D721Med (cell line): Measurements from ENCODE around the gene CCNT1.
"Not testable (repeated sequence)": the region's sequence is repeated elsewhere in the genome, so short reads cannot be mapped to it uniquely, and the experiment has no call there.

Experiments
- DNase-seq: peaks from one replicate; pipeline ENCODE4 v3.0.0; 2011; ENCODE audit warnings: low spot score; ENCODE audit not compliant: insufficient read length
- FAIRE-seq: peaks from 2 replicates; lab custom pipeline; 2011; peaks lifted over from hg19 to GRCh38; lab: Jason Lieb, UNC
- TF ChIP-seq, protein P1 (sequence below): IDR thresholded peaks from 2 replicates; pipeline ENCODE4 v1.5.1; 2012; ENCODE audit warnings: mild to moderate bottlenecking, control low read depth; ENCODE audit not compliant: insufficient read depth; ENCODE audit errors: missing control alignments

The CCNT1 gene

GRCh38 chr12:48716168-48716492 is 377 bp downstream of the CCNT1 start:
- TF ChIP-seq, protein P1, sequence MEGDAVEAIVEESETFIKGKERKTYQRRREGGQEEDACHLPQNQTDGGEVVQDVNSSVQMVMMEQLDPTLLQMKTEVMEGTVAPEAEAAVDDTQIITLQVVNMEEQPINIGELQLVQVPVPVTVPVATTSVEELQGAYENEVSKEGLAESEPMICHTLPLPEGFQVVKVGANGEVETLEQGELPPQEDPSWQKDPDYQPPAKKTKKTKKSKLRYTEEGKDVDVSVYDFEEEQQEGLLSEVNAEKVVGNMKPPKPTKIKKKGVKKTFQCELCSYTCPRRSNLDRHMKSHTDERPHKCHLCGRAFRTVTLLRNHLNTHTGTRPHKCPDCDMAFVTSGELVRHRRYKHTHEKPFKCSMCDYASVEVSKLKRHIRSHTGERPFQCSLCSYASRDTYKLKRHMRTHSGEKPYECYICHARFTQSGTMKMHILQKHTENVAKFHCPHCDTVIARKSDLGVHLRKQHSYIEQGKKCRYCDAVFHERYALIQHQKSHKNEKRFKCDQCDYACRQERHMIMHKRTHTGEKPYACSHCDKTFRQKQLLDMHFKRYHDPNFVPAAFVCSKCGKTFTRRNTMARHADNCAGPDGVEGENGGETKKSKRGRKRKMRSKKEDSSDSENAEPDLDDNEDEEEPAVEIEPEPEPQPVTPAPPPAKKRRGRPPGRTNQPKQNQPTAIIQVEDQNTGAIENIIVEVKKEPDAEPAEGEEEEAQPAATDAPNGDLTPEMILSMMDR, result no peak
- no peak for DNase-seq
- FAIRE-seq, result no peak

DNA sequence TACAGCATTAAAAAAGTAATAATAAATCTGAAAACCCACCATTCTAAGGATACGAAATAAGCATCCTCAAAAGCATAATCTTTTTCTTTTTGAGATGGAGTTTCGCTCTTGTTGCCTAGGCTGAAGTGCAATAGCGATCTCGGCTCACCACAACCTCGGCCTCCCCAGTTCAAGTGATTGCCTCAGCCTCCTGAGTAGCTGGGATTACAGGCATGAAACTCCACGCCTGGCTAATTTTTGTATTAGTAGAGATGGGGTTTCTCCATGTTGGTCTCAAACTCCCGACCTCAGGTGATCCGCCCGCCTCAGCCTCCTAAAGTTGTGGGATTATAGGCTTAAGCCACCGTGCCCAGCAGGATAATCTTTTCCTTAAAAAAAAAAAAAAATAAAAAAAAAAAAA is 4.3 kb downstream of the CCNT1 start:
- DNase-seq (no peak), FAIRE-seq (no peak)
- TF ChIP-seq, protein P1, result no peak

DNA sequence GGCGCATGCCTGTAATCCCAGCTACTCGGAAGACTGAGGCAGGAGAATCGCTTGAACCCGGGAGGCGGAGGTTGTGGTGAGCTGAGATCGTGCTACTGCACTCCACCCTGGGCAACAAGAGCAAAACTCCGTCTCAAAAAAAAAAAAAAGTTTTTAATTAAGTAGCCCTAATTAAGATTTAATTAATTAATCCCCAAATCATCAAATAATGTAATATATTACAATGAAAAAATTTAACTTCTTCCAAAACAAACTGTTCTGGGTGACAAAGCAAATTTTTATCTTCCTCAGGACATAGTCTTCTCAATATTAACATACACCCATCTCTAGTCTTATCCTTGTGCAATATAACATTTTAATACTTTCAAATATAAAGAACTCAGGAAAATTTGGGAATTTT is 17.7 kb downstream of the CCNT1 start:
- FAIRE-seq, DNase-seq: not testable (repeated sequence)

GRCh38 chr12:48696626-48697025 is 19.9 kb downstream of the CCNT1 start:
- no peak for FAIRE-seq
- no peak for DNase-seq
- TF ChIP-seq, protein P1, result no peak

GRCh38 chr12:48695859-48696258 is 20.6 kb downstream of the CCNT1 start:
- TF ChIP-seq, protein P1, result no peak
- FAIRE-seq, result no peak
- no peak for DNase-seq

- FAIRE-seq, result no peak
- TF ChIP-seq, protein P1, result no peak
- DNase-seq, result no peak
Measured at GRCh38 chr12:48694038-48694437, 22.5 kb downstream of the CCNT1 start.

GRCh38 chr12:48693572-48693971 is 22.9 kb downstream of the CCNT1 start:
- DNase-seq (no peak), FAIRE-seq (no peak)
- TF ChIP-seq, protein P1, result no peak

GRCh38 chr12:48691826-48692487 is 24.6 kb downstream of the CCNT1 start:
- FAIRE-seq (no peak), DNase-seq (no peak)
- TF ChIP-seq, protein P1, result no peak
